Neuronal stem cell (in vitro differentiated cells): ENCODE measurements around the gene UBE2F.

Experiments used
- DNase-seq: peaks from one replicate; pipeline ENCODE4 v3.0.0-alpha.2; 2013; ENCODE audit warnings: low spot score
- H2AFZ ChIP-seq: one replicate; pipeline ENCODE4 v1.6.1; 2013; ENCODE audit warnings: mild to moderate bottlenecking, low read length, inconsistent platforms
- H2AK5ac ChIP-seq: 2 replicates; pipeline ENCODE4 v1.6.1; 2013; ENCODE audit warnings: low read depth, mild to moderate bottlenecking, inconsistent platforms, low read length, moderate library complexity, mixed read lengths
- H2BK120ac ChIP-seq: 2 replicates; pipeline ENCODE4 v1.6.1; 2013; ENCODE audit warnings: low read depth, mild to moderate bottlenecking, inconsistent platforms, low read length, moderate library complexity, mixed read lengths
- H2BK12ac ChIP-seq: one replicate; pipeline ENCODE4 v1.6.1; 2013; ENCODE audit warnings: low read length, inconsistent platforms
- H2BK15ac ChIP-seq: 2 replicates; pipeline ENCODE4 v1.6.1; 2013; ENCODE audit warnings: mild to moderate bottlenecking, low read length, inconsistent platforms, mixed read lengths
- H2BK5ac ChIP-seq: one replicate; pipeline ENCODE4 v1.6.1; 2013; ENCODE audit warnings: inconsistent platforms, mild to moderate bottlenecking, low read length, moderate library complexity
- H3K14ac ChIP-seq: one replicate; pipeline ENCODE4 v1.6.1; 2013; ENCODE audit warnings: low read length, inconsistent platforms
- H3K18ac ChIP-seq: 2 replicates; pipeline ENCODE4 v1.6.1; 2013; ENCODE audit warnings: low read length, inconsistent platforms
- H3K23ac ChIP-seq: 2 replicates; pipeline ENCODE4 v1.6.1; 2013; ENCODE audit warnings: low read depth, mild to moderate bottlenecking, mixed read lengths, low read length, inconsistent platforms; ENCODE audit not compliant: poor library complexity
- H3K27ac ChIP-seq: replicated peaks from 3 replicates; pipeline ENCODE4 v1.5.1; 2013; ENCODE audit warnings: low read length, inconsistent platforms
- H3K27me3 ChIP-seq, 3 experiments: 2 replicates each; pipeline ENCODE4 v1.6.1; 2013; ENCODE audit warnings: low read length in 3 of 3, mild to moderate bottlenecking in 2 of 3, inconsistent platforms in 1 of 3, low read depth in 1 of 3, mixed read lengths in 1 of 3, moderate library complexity in 1 of 3; ENCODE audit not compliant: control insufficient read depth in 3 of 3, insufficient read depth in 3 of 3
- H3K36me3 ChIP-seq, 2 donors: replicated peaks in 1 of 2; 2 replicates each; pipeline ENCODE4 v1.6.1; 2013; ENCODE audit warnings: low read length in 2 of 2; ENCODE audit not compliant: control insufficient read depth in 2 of 2, insufficient read depth in 2 of 2
- H3K4ac ChIP-seq: 2 replicates; pipeline ENCODE4 v1.6.1; 2013; ENCODE audit warnings: inconsistent platforms, mild to moderate bottlenecking, low read length, moderate library complexity
- H3K4me1 ChIP-seq, 2 donors: 1 replicate in 1 of 2; 2 replicates in 1 of 2; pipeline ENCODE4 v1.6.1; 2013; ENCODE audit warnings: low read length in 2 of 2, low read depth in 1 of 2; ENCODE audit not compliant: control insufficient read depth in 2 of 2, insufficient read depth in 1 of 2
- H3K4me2 ChIP-seq: one replicate; pipeline ENCODE4 v1.6.1; 2013; ENCODE audit warnings: mild to moderate bottlenecking, low read length, inconsistent platforms; ENCODE audit not compliant: insufficient read depth, poor library complexity, severe bottlenecking
- H3K4me3 ChIP-seq, 2 donors: 2 replicates each; pipeline ENCODE4 v1.5.1; 2013; ENCODE audit warnings: low read length in 2 of 2, mild to moderate bottlenecking in 2 of 2, inconsistent platforms in 1 of 2, moderate library complexity in 1 of 2
- H3K79me1 ChIP-seq: one replicate; pipeline ENCODE4 v1.6.1; 2013; ENCODE audit warnings: low read depth, mild to moderate bottlenecking, inconsistent platforms, low read length, moderate library complexity
- H3K9ac ChIP-seq: one replicate; pipeline ENCODE4 v1.6.1; 2013; ENCODE audit warnings: mild to moderate bottlenecking, low read depth, low read length, inconsistent platforms; ENCODE audit not compliant: poor library complexity
- H3K9me3 ChIP-seq, 2 donors: replicated peaks in 1 of 2; 2 replicates each; pipeline versions ENCODE3 to v1.6.1; 2013; ENCODE audit warnings: low read length in 2 of 2, mild to moderate bottlenecking in 2 of 2, inconsistent platforms in 1 of 2, low read depth in 1 of 2, mixed read lengths in 1 of 2, moderate library complexity in 1 of 2; ENCODE audit not compliant: control insufficient read depth in 2 of 2, insufficient read depth in 1 of 2
- H4K8ac ChIP-seq: one replicate; pipeline ENCODE4 v1.6.1; 2013; ENCODE audit warnings: low read depth, mild to moderate bottlenecking, inconsistent platforms, low read length, moderate library complexity
- H4K91ac ChIP-seq: one replicate; pipeline ENCODE4 v1.6.1; 2013; ENCODE audit warnings: low read length, low read depth, mild to moderate bottlenecking, inconsistent platforms; ENCODE audit not compliant: poor library complexity
- WGBS, 2 donors: extraction: QIAGEN DNeasy Blood & Tissue Kit; methylation state at CpG; one replicate each; pipeline ENCODE4 v1.1.7; 2013; ENCODE audit warnings: missing lambda C conversion rate in 2 of 2, mixed read lengths in 1 of 2; ENCODE audit not compliant: insufficient read length in 2 of 2, insufficient replicate concordance in 1 of 2; ENCODE audit errors: extremely low coverage in 2 of 2; 5-methylcytosine and 5-hydroxymethylcytosine counted together

The UBE2F gene

GRCh38 chr2:238045575-238045974 is 78.8 kb downstream of the UBE2F start:
- no peak overlapping the region for H3K4me3 ChIP-seq

GRCh38 chr2:238046725-238047270 is 80.0 kb downstream of the UBE2F start:
- H4K8ac ChIP-seq, result no peak overlapping the region
- H2BK15ac ChIP-seq, result no peak overlapping the region
- H2BK5ac ChIP-seq, result no peak overlapping the region
- WGBS, 2 donors, result no CpG with 5 or more reads among the region's 2 CpGs
- H3K79me1 ChIP-seq, result no peaks in the 10 kb centered on the region
- peak overlapping the region; percentile 27 for H3K9ac ChIP-seq
- H2AK5ac ChIP-seq, result no peak overlapping the region
- peak overlapping the region; percentile 63 for H3K14ac ChIP-seq
- no peak overlapping the region for H3K4ac ChIP-seq
- no peak overlapping the region for H4K91ac ChIP-seq
- no peak overlapping the region for H3K23ac ChIP-seq
- no peak overlapping the region for H3K27ac ChIP-seq
- no peak overlapping the region for H2BK120ac ChIP-seq
- no peak overlapping the region for H2AFZ ChIP-seq
- no peaks in the 10 kb centered on the region for H3K27me3 ChIP-seq
- H3K4me2 ChIP-seq, result no peak overlapping the region
- H3K36me3 ChIP-seq, result peaks cover 5 to 38% of the 10 kb centered on the region in 2 donors
- no peak overlapping the region for H3K4me3 ChIP-seq
- DNase-seq, result no peak
- no peak overlapping the region for H3K18ac ChIP-seq
- no peaks in the 10 kb centered on the region for H3K9me3 ChIP-seq
- no peak overlapping the region for H2BK12ac ChIP-seq
- no peaks in the 10 kb centered on the region for H3K4me1 ChIP-seq

More at GRCh38 chr2:238045575-238045974, 78.8 kb downstream of the UBE2F start:
- Histone ChIP-seq H3K27ac (no peak overlapping the region), H3K79me1 (no peaks in the 10 kb centered on the region), H3K4ac (no peak overlapping the region), H4K91ac (no peak overlapping the region), H2BK15ac (no peak overlapping the region), H2AK5ac (no peak overlapping the region), H3K27me3 (no peaks in the 10 kb centered on the region), H3K18ac (no peak overlapping the region), H2BK120ac (no peak overlapping the region), H3K14ac (no peak overlapping the region), H3K9ac (no peak overlapping the region), H3K4me1 (no peaks in the 10 kb centered on the region), H3K23ac (no peak overlapping the region), H2AFZ (no peak overlapping the region), H3K9me3 (no peaks in the 10 kb centered on the region), H3K36me3 (peaks cover 10 to 51% of the 10 kb centered on the region in 2 donors), H2BK12ac (no peak overlapping the region), H2BK5ac (no peak overlapping the region), H4K8ac (no peak overlapping the region), H3K4me2 (no peak overlapping the region)
- no peak for DNase-seq

- no peaks in the 10 kb centered on the region for H3K9me3 ChIP-seq
- no peaks in the 10 kb centered on the region for H3K79me1 ChIP-seq
- no peak for DNase-seq
Observed at GRCh38 chr2:238053191-238053776, 86.5 kb downstream of the UBE2F start.

GRCh38 chr2:238055841-238056240 is 89.0 kb downstream of the UBE2F start:
- no CpG with 5 or more reads among the region's 3 CpGs for WGBS, 2 donors
- Histone ChIP-seq H3K79me1 (no peaks in the 10 kb centered on the region), H3K9ac (no peak overlapping the region), H2BK120ac (no peak overlapping the region), H2BK5ac (no peak overlapping the region), H3K4me3 (no peak overlapping the region), H3K36me3 (no peaks in the 10 kb centered on the region), H3K18ac (no peak overlapping the region), H3K4ac (no peak overlapping the region), H2BK12ac (no peak overlapping the region), H2AFZ (no peak overlapping the region), H4K91ac (no peak overlapping the region), H3K4me1 (peaks cover 0 to 2% of the 10 kb centered on the region in 2 donors), H3K27me3 (no peaks in the 10 kb centered on the region), H2BK15ac (no peak overlapping the region), H3K23ac (no peak overlapping the region), H2AK5ac (no peak overlapping the region), H3K9me3 (no peaks in the 10 kb centered on the region), H3K4me2 (no peak overlapping the region), H3K27ac (no peak overlapping the region), H4K8ac (no peak overlapping the region), H3K14ac (no peak overlapping the region)
- DNase-seq, result no peak

More at GRCh38 chr2:238053191-238053776, 86.5 kb downstream of the UBE2F start:
- no peak overlapping the region for H2AK5ac ChIP-seq
- H3K36me3 ChIP-seq, result no peaks in the 10 kb centered on the region
- H2AFZ ChIP-seq, result no peak overlapping the region
- H3K4ac ChIP-seq, result no peak overlapping the region
- no peak overlapping the region for H2BK120ac ChIP-seq
- no peak overlapping the region for H3K14ac ChIP-seq
- no peaks in the 10 kb centered on the region for H3K4me1 ChIP-seq
- H3K27me3 ChIP-seq, result no peaks in the 10 kb centered on the region
- H3K23ac ChIP-seq, result no peak overlapping the region
- no peak overlapping the region for H3K4me3 ChIP-seq
- WGBS, 2 donors, result no CpG with 5 or more reads among the region's 2 CpGs
- no peak overlapping the region for H3K18ac ChIP-seq
- H4K8ac ChIP-seq, result no peak overlapping the region
- H2BK5ac ChIP-seq, result no peak overlapping the region
- H3K4me2 ChIP-seq, result no peak overlapping the region
- H3K27ac ChIP-seq, result no peak overlapping the region
- no peak overlapping the region for H2BK15ac ChIP-seq
- no peak overlapping the region for H3K9ac ChIP-seq
- no peak overlapping the region for H4K91ac ChIP-seq
- H2BK12ac ChIP-seq, result no peak overlapping the region
